ENCODE data around the gene EXOSC5. TPM values are rescaled to one million over a fixed set of nuclear protein-coding genes. Genes with fewer than 3 reads are reported as not detected.

Gene EXOSC5
- polyA plus RNA-seq, 1 donor from 2014 or later = 42.0 TPM

DNA sequence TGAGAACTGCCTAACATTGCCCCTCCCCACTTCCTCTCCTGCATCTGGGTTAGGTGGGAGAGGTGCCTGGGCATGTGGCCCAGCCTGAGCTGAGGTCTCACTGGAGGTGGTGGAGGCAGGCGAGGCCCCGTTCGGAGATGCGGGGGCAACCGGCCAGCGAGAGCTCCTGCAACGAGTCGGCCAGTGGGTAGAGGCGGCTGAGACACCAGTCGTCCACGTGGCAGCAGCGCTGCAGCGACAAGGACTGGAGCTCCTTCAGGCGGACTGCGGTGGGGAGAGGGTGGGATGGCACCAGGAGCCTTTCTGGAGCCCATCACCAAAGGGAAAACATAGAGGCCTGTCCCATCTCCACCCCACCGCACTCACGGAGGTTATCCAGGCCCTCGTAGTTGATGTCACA lies 36.0 kb upstream of the EXOSC5 start:
- Histone ChIP-seq H3K79me2 (replicated peaks; ENCODE audit: insufficient read depth, low read length) (no peaks in the 10 kb centered on the region), H4K20me1 (ENCODE audit: insufficient read depth) (no peaks in the 10 kb centered on the region), H3K9me2 (ENCODE audit: insufficient read depth, low read length) (no peaks in the 10 kb centered on the region), H3K4me2 (ENCODE audit: low read length) (no peak overlapping the region), H3K9me3 (ENCODE audit: low read length) (no peaks in the 10 kb centered on the region), H3K27ac (ENCODE audit: low read length) (no peak overlapping the region), H2AFZ (ENCODE audit: low read depth, low read length) (no peak overlapping the region), H3K4me3 (ENCODE audit: low read length) (no peak overlapping the region), H3K9ac (ENCODE audit: low read length) (no peak overlapping the region), H3K36me3 (ENCODE audit: insufficient read depth, low read length) (no peaks in the 10 kb centered on the region), H3F3A (ENCODE audit: insufficient read depth, low read length, poor library complexity, severe bottlenecking) (no peaks in the 10 kb centered on the region), H3K27me3 (ENCODE audit: insufficient read depth, low read depth, low read length) (no peaks in the 10 kb centered on the region)
- TF ChIP-seq, protein P1, sequence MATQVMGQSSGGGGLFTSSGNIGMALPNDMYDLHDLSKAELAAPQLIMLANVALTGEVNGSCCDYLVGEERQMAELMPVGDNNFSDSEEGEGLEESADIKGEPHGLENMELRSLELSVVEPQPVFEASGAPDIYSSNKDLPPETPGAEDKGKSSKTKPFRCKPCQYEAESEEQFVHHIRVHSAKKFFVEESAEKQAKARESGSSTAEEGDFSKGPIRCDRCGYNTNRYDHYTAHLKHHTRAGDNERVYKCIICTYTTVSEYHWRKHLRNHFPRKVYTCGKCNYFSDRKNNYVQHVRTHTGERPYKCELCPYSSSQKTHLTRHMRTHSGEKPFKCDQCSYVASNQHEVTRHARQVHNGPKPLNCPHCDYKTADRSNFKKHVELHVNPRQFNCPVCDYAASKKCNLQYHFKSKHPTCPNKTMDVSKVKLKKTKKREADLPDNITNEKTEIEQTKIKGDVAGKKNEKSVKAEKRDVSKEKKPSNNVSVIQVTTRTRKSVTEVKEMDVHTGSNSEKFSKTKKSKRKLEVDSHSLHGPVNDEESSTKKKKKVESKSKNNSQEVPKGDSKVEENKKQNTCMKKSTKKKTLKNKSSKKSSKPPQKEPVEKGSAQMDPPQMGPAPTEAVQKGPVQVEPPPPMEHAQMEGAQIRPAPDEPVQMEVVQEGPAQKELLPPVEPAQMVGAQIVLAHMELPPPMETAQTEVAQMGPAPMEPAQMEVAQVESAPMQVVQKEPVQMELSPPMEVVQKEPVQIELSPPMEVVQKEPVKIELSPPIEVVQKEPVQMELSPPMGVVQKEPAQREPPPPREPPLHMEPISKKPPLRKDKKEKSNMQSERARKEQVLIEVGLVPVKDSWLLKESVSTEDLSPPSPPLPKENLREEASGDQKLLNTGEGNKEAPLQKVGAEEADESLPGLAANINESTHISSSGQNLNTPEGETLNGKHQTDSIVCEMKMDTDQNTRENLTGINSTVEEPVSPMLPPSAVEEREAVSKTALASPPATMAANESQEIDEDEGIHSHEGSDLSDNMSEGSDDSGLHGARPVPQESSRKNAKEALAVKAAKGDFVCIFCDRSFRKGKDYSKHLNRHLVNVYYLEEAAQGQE (IDR thresholded peaks at IDR 0.05; ENCODE audit: borderline replicate concordance) = no peak
- TF ChIP-seq SMC3 (conservative IDR thresholded peaks at IDR 0.05; ENCODE audit: poor library complexity) = no peak
- TF ChIP-seq CTCF (IDR thresholded peaks at IDR 0.05; ENCODE audit: poor library complexity, severe bottlenecking) = no peak
- TF ChIP-seq RAD21 (conservative IDR thresholded peaks at IDR 0.05) = no peak
- no peak for TF ChIP-seq POLR2AphosphoS5 (IDR thresholded peaks at IDR 0.05)
- TF ChIP-seq TAF1 (IDR thresholded peaks at IDR 0.05; ENCODE audit: low read depth) = no peak
- TF ChIP-seq MXI1 (conservative IDR thresholded peaks at IDR 0.05; ENCODE audit: poor library complexity, severe bottlenecking) = no peak

GRCh38 chr19:41431426-41432386 lies 34.5 kb upstream of the EXOSC5 start:
- H3K27me3 ChIP-seq (ENCODE audit: insufficient read depth, low read depth, low read length) = no peaks in the 10 kb centered on the region
- H3K4me2 ChIP-seq (ENCODE audit: low read length) = no peak overlapping the region
- no peak for TF ChIP-seq RAD21 (conservative IDR thresholded peaks at IDR 0.05)
- TF ChIP-seq MXI1 (conservative IDR thresholded peaks at IDR 0.05; ENCODE audit: poor library complexity, severe bottlenecking) = no peak
- no peak for TF ChIP-seq TAF1 (IDR thresholded peaks at IDR 0.05; ENCODE audit: low read depth)
- TF ChIP-seq EZH2 (IDR thresholded peaks at IDR 0.05; ENCODE audit: borderline replicate concordance, insufficient read depth, low read length, poor library complexity, severe bottlenecking) = no peak
- no peak for TF ChIP-seq SMC3 (conservative IDR thresholded peaks at IDR 0.05; ENCODE audit: poor library complexity)
- TF ChIP-seq, protein P1 (IDR thresholded peaks at IDR 0.05; ENCODE audit: borderline replicate concordance) = no peak
- TF ChIP-seq EP300 (conservative IDR thresholded peaks at IDR 0.05; ENCODE audit: poor library complexity, severe bottlenecking) = no peak
- TF ChIP-seq POLR2AphosphoS5 (IDR thresholded peaks at IDR 0.05) = no peak
- no peak for TF ChIP-seq CTCF (IDR thresholded peaks at IDR 0.05; ENCODE audit: poor library complexity, severe bottlenecking)
- no peaks in the 10 kb centered on the region for H3F3A ChIP-seq (ENCODE audit: insufficient read depth, low read length, poor library complexity, severe bottlenecking)
- no peaks in the 10 kb centered on the region for H3K79me2 ChIP-seq (replicated peaks; ENCODE audit: insufficient read depth, low read length)
- no peak overlapping the region for H2AFZ ChIP-seq (ENCODE audit: low read depth, low read length)
- H4K20me1 ChIP-seq (ENCODE audit: insufficient read depth) = no peaks in the 10 kb centered on the region
- H3K36me3 ChIP-seq (ENCODE audit: insufficient read depth, low read length) = no peaks in the 10 kb centered on the region
- H3K9me3 ChIP-seq (ENCODE audit: low read length) = no peaks in the 10 kb centered on the region
- H3K4me3 ChIP-seq (ENCODE audit: low read length) = no peak overlapping the region
- no peak overlapping the region for H3K9ac ChIP-seq (ENCODE audit: low read length)
- H3K27ac ChIP-seq (ENCODE audit: low read length) = no peak overlapping the region
- no peaks in the 10 kb centered on the region for H3K9me2 ChIP-seq (ENCODE audit: insufficient read depth, low read length)
